OCI-LY7 (cell line): ENCODE measurements around the gene MRPL48.

Experiments used
- EZH2phosphoT487 ChIP-seq: fragments of 200-600 bp; sonication (generic); IDR thresholded peaks from 2 replicates; pipeline ENCODE4 v1.6.1; 2018; ENCODE audit warnings: low read depth, borderline replicate concordance, mild to moderate bottlenecking, mixed run types, antibody characterized with exemption, low read length, moderate library complexity, mixed read lengths
- TF ChIP-seq, protein P1 (sequence below): fragments of 200-600 bp; sonication (generic); conservative IDR thresholded peaks from 2 replicates; pipeline ENCODE4 v1.5.1; 2014; ENCODE audit warnings: mild to moderate bottlenecking, antibody characterized with exemption, low read length, moderate library complexity, mixed read lengths

DNA sequence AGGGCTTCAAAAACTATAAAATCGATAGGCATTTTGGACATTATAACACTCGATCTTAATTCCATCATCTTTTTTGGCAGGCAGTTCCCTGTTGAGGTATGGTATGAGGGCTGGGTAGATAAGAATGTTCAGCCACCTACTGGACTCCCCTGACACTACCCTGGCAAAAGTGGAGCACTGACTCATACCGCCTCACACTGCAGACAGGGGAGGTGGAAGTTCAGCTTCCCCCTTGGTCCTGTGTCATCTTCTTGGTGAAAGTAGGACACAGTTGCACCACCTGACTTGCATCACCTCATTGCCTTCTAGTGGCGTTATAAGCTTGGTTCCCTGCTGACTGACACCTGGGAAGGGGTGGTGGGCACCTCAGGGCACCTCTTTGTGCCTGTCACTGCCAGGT lies 119.5 kb downstream of the MRPL48 start:
- TF ChIP-seq, protein P1, sequence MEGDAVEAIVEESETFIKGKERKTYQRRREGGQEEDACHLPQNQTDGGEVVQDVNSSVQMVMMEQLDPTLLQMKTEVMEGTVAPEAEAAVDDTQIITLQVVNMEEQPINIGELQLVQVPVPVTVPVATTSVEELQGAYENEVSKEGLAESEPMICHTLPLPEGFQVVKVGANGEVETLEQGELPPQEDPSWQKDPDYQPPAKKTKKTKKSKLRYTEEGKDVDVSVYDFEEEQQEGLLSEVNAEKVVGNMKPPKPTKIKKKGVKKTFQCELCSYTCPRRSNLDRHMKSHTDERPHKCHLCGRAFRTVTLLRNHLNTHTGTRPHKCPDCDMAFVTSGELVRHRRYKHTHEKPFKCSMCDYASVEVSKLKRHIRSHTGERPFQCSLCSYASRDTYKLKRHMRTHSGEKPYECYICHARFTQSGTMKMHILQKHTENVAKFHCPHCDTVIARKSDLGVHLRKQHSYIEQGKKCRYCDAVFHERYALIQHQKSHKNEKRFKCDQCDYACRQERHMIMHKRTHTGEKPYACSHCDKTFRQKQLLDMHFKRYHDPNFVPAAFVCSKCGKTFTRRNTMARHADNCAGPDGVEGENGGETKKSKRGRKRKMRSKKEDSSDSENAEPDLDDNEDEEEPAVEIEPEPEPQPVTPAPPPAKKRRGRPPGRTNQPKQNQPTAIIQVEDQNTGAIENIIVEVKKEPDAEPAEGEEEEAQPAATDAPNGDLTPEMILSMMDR, result no peak
- TF ChIP-seq EZH2phosphoT487, result no peak
